ENCODE results near the gene PCF11.

- TF ChIP-seq POLR2AphosphoS5 (IDR thresholded peaks at IDR 0.05; ENCODE audit: low read depth, low read length), result no peak
- TF ChIP-seq REST (IDR thresholded peaks at IDR 0.05; ENCODE audit: insufficient read depth in 1 of 2, low read depth in 2 of 2, low read length in 2 of 2), result no peak
- TF ChIP-seq SIN3A (IDR thresholded peaks at IDR 0.05; ENCODE audit: borderline replicate concordance, insufficient read depth, low read length), result no peak
These were observed 38.1 kb upstream of the PCF11 start for GRCh38 chr11:83118814-83119213.

All from PFSK-1 (cell line).